Measurements from ENCODE around the gene NTF3.

NTF3 gene

GRCh38 chr12:5537771-5538170 lies 105.9 kb downstream of the NTF3 start:
- no peak overlapping the region for H3K4me3 ChIP-seq (ENCODE audit: severe bottlenecking)
- no peak for TF ChIP-seq CTCF (IDR thresholded peaks at IDR 0.05; ENCODE audit: poor library complexity, severe bottlenecking)
- no peaks in the 10 kb centered on the region for H3K9me3 ChIP-seq (ENCODE audit: severe bottlenecking)
- no peak for DNase-seq (ENCODE audit: low spot score)
- no peak overlapping the region for H3K27ac ChIP-seq (ENCODE audit: poor library complexity, severe bottlenecking)
- no peaks in the 10 kb centered on the region for H3K4me1 ChIP-seq (ENCODE audit: insufficient read depth, poor library complexity, severe bottlenecking)
- no peaks in the 10 kb centered on the region for H3K36me3 ChIP-seq (ENCODE audit: low read depth)
- peaks cover 2% of the 10 kb centered on the region for H3K27me3 ChIP-seq (ENCODE audit: insufficient read depth, poor library complexity, severe bottlenecking)
- no peak for ATAC-seq (ENCODE audit: low read depth)

Measured in RWPE2 (cell line).